GM23338 (cell line): ENCODE data around the gene UBE3B. TPM values are rescaled to one million over a fixed set of nuclear protein-coding genes. Genes with fewer than 3 reads are reported as not detected.

Experiments used
- ATAC-seq: fragments of 200-7000 bp; cut with Tn5 transposase; 3 replicates; pipeline ENCODE4 v1.9.1; 2020
- DNase-seq: peaks from one replicate; pipeline ENCODE4 v3.0.0-alpha.2; 2015; ENCODE audit warnings: low spot score
- H2AFZ ChIP-seq: fragments of 200-600 bp; sonication (generic); 2 replicates; pipeline ENCODE4 v1.8.0; 2016; ENCODE audit warnings: antibody characterized with exemption, mild to moderate bottlenecking, moderate library complexity
- H3F3A ChIP-seq: fragments of 200-600 bp; sonication (generic); replicated peaks from 2 replicates; pipeline ENCODE4 v1.8.0; 2017; ENCODE audit warnings: antibody characterized with exemption, mixed run types, low read depth
- H3K27ac ChIP-seq: fragments of 200-600 bp; sonication (generic); 2 replicates; pipeline ENCODE4 v1.6.1; 2016; ENCODE audit warnings: low read depth
- H3K27me3 ChIP-seq: fragments of 200-600 bp; sonication (generic); 2 replicates; pipeline ENCODE4 v1.8.0; 2016; ENCODE audit warnings: mild to moderate bottlenecking, mixed run types, moderate library complexity; ENCODE audit not compliant: insufficient read depth
- H3K36me3 ChIP-seq: fragments of 200-600 bp; sonication (generic); 2 replicates; pipeline ENCODE4 v1.8.0; 2016; ENCODE audit warnings: mild to moderate bottlenecking; ENCODE audit not compliant: insufficient read depth
- H3K4me1 ChIP-seq: fragments of 200-600 bp; sonication (generic); 2 replicates; pipeline ENCODE4 v1.8.0; 2016; ENCODE audit warnings: mild to moderate bottlenecking, moderate library complexity; ENCODE audit not compliant: insufficient read depth
- H3K4me2 ChIP-seq: fragments of 200-600 bp; sonication (generic); 2 replicates; pipeline ENCODE4 v1.7.1; 2017; ENCODE audit warnings: mixed run types
- H3K4me3 ChIP-seq: fragments of 200-600 bp; sonication (generic); 2 replicates; pipeline ENCODE4 v1.6.1; 2016; ENCODE audit warnings: mixed run types
- H3K79me2 ChIP-seq: fragments of 200-600 bp; sonication (generic); replicated peaks from 2 replicates; pipeline ENCODE4 v1.8.0; 2017; ENCODE audit warnings: mild to moderate bottlenecking; ENCODE audit not compliant: insufficient read depth
- H3K9me2 ChIP-seq: fragments of 200-600 bp; sonication (generic); 2 replicates; pipeline ENCODE4 v1.8.0; 2017; ENCODE audit not compliant: insufficient read depth
- H4K20me1 ChIP-seq: fragments of 200-600 bp; sonication (generic); replicated peaks from 2 replicates; pipeline ENCODE4 v1.8.0; 2017; ENCODE audit warnings: mild to moderate bottlenecking; ENCODE audit not compliant: insufficient read depth
- H3K27ac Mint-ChIP-seq: 2 replicates; pipeline ENCODE4 v1.8.0; 2020; ENCODE audit warnings: inconsistent platforms, mild to moderate bottlenecking, moderate library complexity, mixed read lengths
- H3K27me3 Mint-ChIP-seq: 3 replicates; pipeline ENCODE4 v1.8.0; 2022; ENCODE audit warnings: low read depth, mild to moderate bottlenecking, moderate library complexity, mixed read lengths, inconsistent platforms; ENCODE audit not compliant: insufficient read depth, poor library complexity
- H3K36me3 Mint-ChIP-seq: 3 replicates; pipeline ENCODE4 v1.8.0; 2021; ENCODE audit warnings: low read depth, mild to moderate bottlenecking, inconsistent platforms, moderate library complexity, mixed read lengths
- H3K4me1 Mint-ChIP-seq: 3 replicates; pipeline ENCODE4 v1.8.0; 2020; ENCODE audit warnings: mild to moderate bottlenecking, inconsistent platforms, mixed read lengths
- H3K4me3 Mint-ChIP-seq: 3 replicates; pipeline ENCODE4 v1.8.0; 2021; ENCODE audit warnings: moderate library complexity, mild to moderate bottlenecking, inconsistent platforms, mixed read lengths
- H3K9me3 Mint-ChIP-seq: 3 replicates; pipeline ENCODE4 v1.8.0; 2020; ENCODE audit warnings: moderate library complexity, mild to moderate bottlenecking, inconsistent platforms, mixed read lengths
- CREB1 ChIP-seq: fragments of 250-450 bp; sonication (Bioruptor Pico); IDR thresholded peaks from 2 replicates; pipeline ENCODE4 v1.5.0; 2020; ENCODE audit warnings: low read depth, mild to moderate bottlenecking, moderate library complexity
- CTCF ChIP-seq, 2 experiments: fragments of 200-600 bp in 1 of 2; sonication (generic) in 1 of 2; conservative IDR thresholded peaks; 2 replicates each; pipeline versions ENCODE4 v1.5.1 to v1.6.1; 2016 to 2017; ENCODE audit warnings: antibody characterized with exemption in 2 of 2, low read depth in 2 of 2, mild to moderate bottlenecking in 2 of 2, moderate library complexity in 1 of 2
- EZH2 ChIP-seq: fragments of 200-600 bp; sonication (generic); IDR thresholded peaks from one replicate; pipeline ENCODE4 v1.8.0; 2017; ENCODE audit warnings: antibody characterized with exemption, mild to moderate bottlenecking, low read depth; ENCODE audit not compliant: unreplicated experiment
- EZH2phosphoT487 ChIP-seq: fragments of 200-600 bp; sonication (generic); IDR thresholded peaks from one replicate; pipeline ENCODE4 v1.8.1; 2018; ENCODE audit warnings: antibody characterized with exemption; ENCODE audit not compliant: unreplicated experiment
- JUNB ChIP-seq: IDR thresholded peaks from one replicate; pipeline ENCODE4 v1.6.1; 2016; ENCODE audit warnings: antibody characterized with exemption; ENCODE audit not compliant: unreplicated experiment
- NANOG ChIP-seq: IDR thresholded peaks from 2 replicates; pipeline ENCODE4 v1.6.1; 2016; ENCODE audit warnings: antibody characterized with exemption, borderline replicate concordance
- POLR2AphosphoS5 ChIP-seq: IDR thresholded peaks from 2 replicates; pipeline ENCODE4 v1.6.1; 2016; ENCODE audit warnings: antibody characterized with exemption, low read depth
- STAT1 ChIP-seq: IDR thresholded peaks from one replicate; pipeline ENCODE4 v1.6.1; 2016; ENCODE audit warnings: antibody characterized with exemption; ENCODE audit not compliant: unreplicated experiment
- ZNF114 ChIP-seq: fragments of 250-450 bp; sonication (Bioruptor Pico); IDR thresholded peaks from 2 replicates; pipeline ENCODE4 v1.5.0; 2020; ENCODE audit warnings: mild to moderate bottlenecking, moderate library complexity
- ZNF331 ChIP-seq: fragments of 250-450 bp; sonication (Bioruptor Pico); IDR thresholded peaks from 2 replicates; pipeline ENCODE4 v1.5.0; 2020; ENCODE audit warnings: low read depth, mild to moderate bottlenecking, moderate library complexity
- ZNF462 ChIP-seq: fragments of 250-450 bp; sonication (Bioruptor Pico); IDR thresholded peaks from 2 replicates; pipeline ENCODE4 v1.5.0; 2020; ENCODE audit warnings: mild to moderate bottlenecking, moderate library complexity
- polyA plus RNA-seq: library from polyadenylated mRNA; unstranded; fragments of >200 nt; fragmentation: Nextera tagmentation; extraction: Ambion mirVana; gene quantifications from 2 replicates; pipeline ENCODE4 v1.2.1, GENCODE V29; 2016
- total RNA-seq: library from RNA; depleted of rRNA; stranded (reverse); fragments of >200 nt; shearing (Covaris generic); gene quantifications from 2 replicates; pipeline ENCODE4 v1.2.3, GENCODE V29; 2014
- TF ChIP-seq, protein P1 (sequence below): IDR thresholded peaks from one replicate; pipeline ENCODE4 v1.6.1; 2018; ENCODE audit warnings: antibody characterized with exemption; ENCODE audit not compliant: unreplicated experiment
- TF ChIP-seq, protein P2 (sequence below): IDR thresholded peaks from 2 replicates; pipeline ENCODE4 v1.6.1; 2016; ENCODE audit warnings: antibody characterized with exemption

The UBE3B gene
- total and polyA plus RNA-seq, 2 experiments from 2014 or later = 20.8 TPM

GRCh38 chr12:109525279-109525585 lies 47.8 kb downstream of the UBE3B start:
- H3K79me2 ChIP-seq = no peaks in the 10 kb centered on the region
- no peak overlapping the region for H3K4me3 ChIP-seq
- no peaks in the 10 kb centered on the region for H4K20me1 ChIP-seq
- H2AFZ ChIP-seq = no peak overlapping the region
- no peaks in the 10 kb centered on the region for H3F3A ChIP-seq
- H3K4me3 Mint-ChIP-seq = no peak overlapping the region
- 0 out of 2 replicates have a peak, but pooled peaks cover 7% of the 10 kb centered on the region for H3K4me1 ChIP-seq
- H3K27me3 Mint-ChIP-seq = peaks cover 7% of the 10 kb centered on the region
- TF ChIP-seq EZH2phosphoT487 (no peak), NANOG (no peak), POLR2AphosphoS5 (no peak), ZNF462 (CRISPR knock-in tag) (no peak), EZH2 (no peak), ZNF331 (CRISPR knock-in tag) (no peak), CTCF (conservative IDR thresholded peaks at IDR 0.05; ENCODE audit: low read depth in 2 of 2) (no peak), ZNF114 (CRISPR knock-in tag) (no peak), JUNB (no peak), CREB1 (CRISPR knock-in tag) (no peak), STAT1 (no peak)
- TF ChIP-seq, protein P1, sequence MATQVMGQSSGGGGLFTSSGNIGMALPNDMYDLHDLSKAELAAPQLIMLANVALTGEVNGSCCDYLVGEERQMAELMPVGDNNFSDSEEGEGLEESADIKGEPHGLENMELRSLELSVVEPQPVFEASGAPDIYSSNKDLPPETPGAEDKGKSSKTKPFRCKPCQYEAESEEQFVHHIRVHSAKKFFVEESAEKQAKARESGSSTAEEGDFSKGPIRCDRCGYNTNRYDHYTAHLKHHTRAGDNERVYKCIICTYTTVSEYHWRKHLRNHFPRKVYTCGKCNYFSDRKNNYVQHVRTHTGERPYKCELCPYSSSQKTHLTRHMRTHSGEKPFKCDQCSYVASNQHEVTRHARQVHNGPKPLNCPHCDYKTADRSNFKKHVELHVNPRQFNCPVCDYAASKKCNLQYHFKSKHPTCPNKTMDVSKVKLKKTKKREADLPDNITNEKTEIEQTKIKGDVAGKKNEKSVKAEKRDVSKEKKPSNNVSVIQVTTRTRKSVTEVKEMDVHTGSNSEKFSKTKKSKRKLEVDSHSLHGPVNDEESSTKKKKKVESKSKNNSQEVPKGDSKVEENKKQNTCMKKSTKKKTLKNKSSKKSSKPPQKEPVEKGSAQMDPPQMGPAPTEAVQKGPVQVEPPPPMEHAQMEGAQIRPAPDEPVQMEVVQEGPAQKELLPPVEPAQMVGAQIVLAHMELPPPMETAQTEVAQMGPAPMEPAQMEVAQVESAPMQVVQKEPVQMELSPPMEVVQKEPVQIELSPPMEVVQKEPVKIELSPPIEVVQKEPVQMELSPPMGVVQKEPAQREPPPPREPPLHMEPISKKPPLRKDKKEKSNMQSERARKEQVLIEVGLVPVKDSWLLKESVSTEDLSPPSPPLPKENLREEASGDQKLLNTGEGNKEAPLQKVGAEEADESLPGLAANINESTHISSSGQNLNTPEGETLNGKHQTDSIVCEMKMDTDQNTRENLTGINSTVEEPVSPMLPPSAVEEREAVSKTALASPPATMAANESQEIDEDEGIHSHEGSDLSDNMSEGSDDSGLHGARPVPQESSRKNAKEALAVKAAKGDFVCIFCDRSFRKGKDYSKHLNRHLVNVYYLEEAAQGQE = no peak
- TF ChIP-seq, protein P2, sequence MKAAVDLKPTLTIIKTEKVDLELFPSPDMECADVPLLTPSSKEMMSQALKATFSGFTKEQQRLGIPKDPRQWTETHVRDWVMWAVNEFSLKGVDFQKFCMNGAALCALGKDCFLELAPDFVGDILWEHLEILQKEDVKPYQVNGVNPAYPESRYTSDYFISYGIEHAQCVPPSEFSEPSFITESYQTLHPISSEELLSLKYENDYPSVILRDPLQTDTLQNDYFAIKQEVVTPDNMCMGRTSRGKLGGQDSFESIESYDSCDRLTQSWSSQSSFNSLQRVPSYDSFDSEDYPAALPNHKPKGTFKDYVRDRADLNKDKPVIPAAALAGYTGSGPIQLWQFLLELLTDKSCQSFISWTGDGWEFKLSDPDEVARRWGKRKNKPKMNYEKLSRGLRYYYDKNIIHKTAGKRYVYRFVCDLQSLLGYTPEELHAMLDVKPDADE = no peak
- H3K4me2 ChIP-seq = no peak overlapping the region
- no peak overlapping the region for H3K27ac Mint-ChIP-seq
- ATAC-seq (no peak), DNase-seq (no peak)
- no peaks in the 10 kb centered on the region for H3K36me3 ChIP-seq
- H3K9me2 ChIP-seq = no peaks in the 10 kb centered on the region
- H3K27ac ChIP-seq = no peak overlapping the region
- no peaks in the 10 kb centered on the region for H3K9me3 Mint-ChIP-seq
- H3K36me3 Mint-ChIP-seq = peaks cover 18% of the 10 kb centered on the region
- H3K4me1 Mint-ChIP-seq = peaks cover 9% of the 10 kb centered on the region
- H3K27me3 ChIP-seq = no peaks in the 10 kb centered on the region
